GM12864 (cell line): ENCODE measurements around the gene MEAK7.
A peak's percentile ranks its signal among the peaks of the same experiment; 100 is the strongest.

Experiments used
- DNase-seq: peaks from one replicate; pipeline ENCODE4 v3.0.0-alpha.2; 2011; ENCODE audit warnings: low read depth
- H3K4me3 ChIP-seq: 2 replicates; pipeline ENCODE4 v1.5.1; 2011; ENCODE audit warnings: mild to moderate bottlenecking, low read depth, low read length, control low read depth
- TF ChIP-seq, protein P1 (sequence below): IDR thresholded peaks from 2 replicates; pipeline ENCODE4 v1.5.1; 2011; ENCODE audit warnings: low read depth, mild to moderate bottlenecking, moderate library complexity, low read length, control low read depth, inconsistent platforms; ENCODE audit errors: missing control alignments

Gene MEAK7, protein sequence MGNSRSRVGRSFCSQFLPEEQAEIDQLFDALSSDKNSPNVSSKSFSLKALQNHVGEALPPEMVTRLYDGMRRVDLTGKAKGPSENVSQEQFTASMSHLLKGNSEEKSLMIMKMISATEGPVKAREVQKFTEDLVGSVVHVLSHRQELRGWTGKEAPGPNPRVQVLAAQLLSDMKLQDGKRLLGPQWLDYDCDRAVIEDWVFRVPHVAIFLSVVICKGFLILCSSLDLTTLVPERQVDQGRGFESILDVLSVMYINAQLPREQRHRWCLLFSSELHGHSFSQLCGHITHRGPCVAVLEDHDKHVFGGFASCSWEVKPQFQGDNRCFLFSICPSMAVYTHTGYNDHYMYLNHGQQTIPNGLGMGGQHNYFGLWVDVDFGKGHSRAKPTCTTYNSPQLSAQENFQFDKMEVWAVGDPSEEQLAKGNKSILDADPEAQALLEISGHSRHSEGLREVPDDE

DNA sequence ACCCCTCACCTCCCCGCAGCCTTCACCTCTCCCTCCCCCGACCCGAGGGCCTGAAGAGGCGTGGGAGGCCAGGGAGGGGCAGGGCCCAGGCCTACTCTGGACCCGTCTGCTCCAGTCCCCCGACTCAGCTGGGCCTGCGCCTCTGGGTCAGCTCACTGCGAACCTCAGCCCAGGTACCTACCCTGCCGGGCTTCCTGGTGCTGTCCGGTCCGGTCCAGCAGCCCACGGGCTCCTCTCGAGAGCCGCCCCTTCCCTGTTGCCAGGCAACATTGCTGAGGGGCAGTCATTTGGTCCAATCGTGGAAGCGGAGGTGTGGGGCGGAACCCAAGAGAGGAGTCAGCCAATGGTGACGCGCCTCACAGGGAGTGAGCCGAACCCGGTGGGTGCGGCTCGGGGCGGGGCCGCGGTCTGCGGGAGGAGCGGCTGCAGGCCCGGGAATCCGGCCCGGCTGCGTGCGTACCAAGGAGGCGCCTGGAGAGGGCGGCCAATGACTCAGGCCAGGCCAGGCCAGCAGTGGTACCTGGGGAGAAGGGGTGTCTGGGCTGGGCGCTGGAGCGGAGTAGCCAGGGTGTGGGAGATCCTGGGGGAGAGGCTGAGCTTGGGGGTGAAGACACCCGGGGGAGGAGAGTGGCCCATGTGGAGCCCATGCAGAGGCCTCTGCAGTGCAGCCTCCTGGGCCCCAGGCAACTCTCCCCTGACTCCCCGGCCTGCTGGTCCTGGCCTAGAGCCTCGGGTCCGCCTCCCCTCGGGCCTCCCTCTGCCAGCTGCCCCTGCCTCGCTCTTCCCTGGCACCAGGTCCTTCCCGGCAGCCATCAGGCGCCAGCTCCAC, at the start of gene MEAK7:
TSS of gene MEAK7 (minus strand) at position 240 of the 829 bp plus-strand sequence. CDS start 6,573 bp downstream, outside the sequence.
- TF ChIP-seq, protein P1, sequence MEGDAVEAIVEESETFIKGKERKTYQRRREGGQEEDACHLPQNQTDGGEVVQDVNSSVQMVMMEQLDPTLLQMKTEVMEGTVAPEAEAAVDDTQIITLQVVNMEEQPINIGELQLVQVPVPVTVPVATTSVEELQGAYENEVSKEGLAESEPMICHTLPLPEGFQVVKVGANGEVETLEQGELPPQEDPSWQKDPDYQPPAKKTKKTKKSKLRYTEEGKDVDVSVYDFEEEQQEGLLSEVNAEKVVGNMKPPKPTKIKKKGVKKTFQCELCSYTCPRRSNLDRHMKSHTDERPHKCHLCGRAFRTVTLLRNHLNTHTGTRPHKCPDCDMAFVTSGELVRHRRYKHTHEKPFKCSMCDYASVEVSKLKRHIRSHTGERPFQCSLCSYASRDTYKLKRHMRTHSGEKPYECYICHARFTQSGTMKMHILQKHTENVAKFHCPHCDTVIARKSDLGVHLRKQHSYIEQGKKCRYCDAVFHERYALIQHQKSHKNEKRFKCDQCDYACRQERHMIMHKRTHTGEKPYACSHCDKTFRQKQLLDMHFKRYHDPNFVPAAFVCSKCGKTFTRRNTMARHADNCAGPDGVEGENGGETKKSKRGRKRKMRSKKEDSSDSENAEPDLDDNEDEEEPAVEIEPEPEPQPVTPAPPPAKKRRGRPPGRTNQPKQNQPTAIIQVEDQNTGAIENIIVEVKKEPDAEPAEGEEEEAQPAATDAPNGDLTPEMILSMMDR = no peak
- DNase-seq = peak; percentile 94
- peak within 1 kb of the TSS; percentile 72 for H3K4me3 ChIP-seq

DNA sequence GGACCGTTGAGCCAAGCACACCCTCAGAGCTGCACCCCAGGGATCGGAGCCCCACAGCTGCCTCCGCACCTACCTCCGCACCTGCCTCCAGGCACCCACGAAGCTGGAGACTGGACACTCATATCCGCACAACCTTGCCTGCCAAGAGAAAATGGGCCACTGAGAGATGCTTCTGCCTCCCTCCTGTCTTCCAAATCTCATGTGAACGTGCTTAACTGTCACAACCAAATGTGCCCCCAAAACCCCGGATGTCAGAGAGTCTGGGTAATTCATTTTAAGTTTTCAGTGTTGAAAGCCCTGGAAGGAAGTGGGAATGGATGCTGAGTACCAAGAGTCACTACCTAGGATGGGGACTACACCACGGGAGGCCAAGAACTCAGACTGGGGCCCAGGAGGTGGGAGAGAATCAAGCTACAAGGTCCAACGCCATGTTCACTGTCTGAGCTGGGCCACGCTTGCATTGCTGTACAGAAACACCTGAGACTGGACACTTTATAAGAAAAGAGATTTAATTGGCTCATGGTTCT, 49.5 kb upstream of the MEAK7 start:
- no peak overlapping the region for H3K4me3 ChIP-seq
- TF ChIP-seq, protein P1 = no peak
- DNase-seq = no peak

DNA sequence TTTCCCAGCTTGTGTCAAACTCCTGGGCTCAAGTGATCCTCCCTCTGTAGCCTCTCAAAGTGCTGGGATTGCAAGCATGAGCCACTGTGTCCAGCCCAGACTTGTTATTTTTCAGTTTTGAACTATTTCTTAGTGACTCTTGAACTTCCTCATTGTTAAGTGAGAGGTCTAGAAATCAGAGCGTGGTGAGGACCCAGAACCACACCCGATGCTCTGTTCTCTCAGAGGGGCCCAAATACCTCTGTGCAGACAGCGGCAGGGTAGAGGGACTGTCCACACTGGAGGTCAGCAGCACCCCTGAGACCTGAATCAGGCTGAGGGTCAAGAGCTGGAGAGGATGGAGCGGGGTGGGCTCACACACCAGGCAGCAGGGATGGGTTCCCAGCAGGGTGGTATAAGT, 47.7 kb upstream of the MEAK7 start:
- DNase-seq = no peak
- H3K4me3 ChIP-seq = no peak overlapping the region
- TF ChIP-seq, protein P1 = no peak

DNA sequence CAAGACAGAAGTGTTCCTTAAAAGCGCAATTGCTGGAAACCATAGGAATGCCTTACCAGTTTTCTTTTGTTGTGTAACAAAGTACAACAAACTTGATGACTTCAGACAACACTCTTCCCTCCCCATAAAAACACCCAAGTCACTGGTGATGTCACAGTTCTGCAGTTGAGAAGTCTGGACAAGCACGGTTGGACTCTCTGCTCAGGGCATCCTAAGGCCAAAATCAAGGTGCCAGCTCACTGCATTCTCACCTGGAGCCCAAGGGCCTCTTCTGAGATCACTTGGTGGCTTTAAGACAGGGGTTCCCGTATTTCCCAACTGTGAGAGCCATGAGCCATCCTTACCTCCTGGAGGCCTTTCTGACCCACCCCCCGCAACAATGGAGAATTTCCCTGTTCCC, 45.6 kb upstream of the MEAK7 start:
- H3K4me3 ChIP-seq = no peak overlapping the region
- TF ChIP-seq, protein P1 = no peak
- DNase-seq = no peak

DNA sequence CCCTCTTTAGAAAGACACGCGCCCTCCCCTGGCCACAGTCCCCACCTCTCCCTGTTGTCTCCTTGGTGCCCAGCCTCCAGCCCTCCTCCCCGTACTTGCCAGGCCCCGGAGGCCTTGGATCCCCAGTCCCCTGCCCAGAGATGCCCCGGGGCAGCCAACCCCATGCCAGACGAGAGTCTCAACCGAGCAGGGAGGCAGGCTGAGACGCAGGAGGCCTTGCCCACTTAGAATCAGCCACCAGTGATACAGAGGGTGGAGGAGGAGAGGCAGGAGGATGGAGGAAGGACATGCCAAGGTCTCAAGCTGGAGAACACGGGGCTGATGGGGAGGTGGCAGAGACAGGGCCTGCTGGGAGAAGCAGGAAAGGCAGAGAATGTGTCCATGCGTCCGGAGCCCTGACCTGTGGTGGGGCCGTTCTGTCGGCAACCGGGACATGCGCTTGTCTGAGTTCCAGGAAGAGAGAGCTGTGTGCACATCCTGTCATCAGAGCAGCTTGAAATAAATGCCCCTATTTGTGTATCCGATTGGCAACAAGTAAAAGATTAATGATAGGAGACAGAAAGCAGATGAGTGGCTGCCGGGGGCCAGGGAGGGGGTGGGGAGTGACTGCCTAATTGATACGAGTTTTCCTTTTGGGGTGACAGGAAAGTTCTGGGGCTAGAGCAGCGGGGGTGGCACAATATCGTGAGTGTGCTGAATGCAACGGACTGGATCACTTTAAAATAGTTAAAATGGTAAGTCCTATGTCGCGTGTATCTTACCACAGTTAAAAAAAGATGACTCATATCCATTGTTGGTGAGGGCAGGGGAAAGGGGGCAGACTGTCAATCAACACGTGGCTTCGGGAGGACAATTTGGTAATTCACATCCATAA, 44.7 kb upstream of the MEAK7 start:
- no peak overlapping the region for H3K4me3 ChIP-seq
- no peak for DNase-seq
- TF ChIP-seq, protein P1 = no peak

DNA sequence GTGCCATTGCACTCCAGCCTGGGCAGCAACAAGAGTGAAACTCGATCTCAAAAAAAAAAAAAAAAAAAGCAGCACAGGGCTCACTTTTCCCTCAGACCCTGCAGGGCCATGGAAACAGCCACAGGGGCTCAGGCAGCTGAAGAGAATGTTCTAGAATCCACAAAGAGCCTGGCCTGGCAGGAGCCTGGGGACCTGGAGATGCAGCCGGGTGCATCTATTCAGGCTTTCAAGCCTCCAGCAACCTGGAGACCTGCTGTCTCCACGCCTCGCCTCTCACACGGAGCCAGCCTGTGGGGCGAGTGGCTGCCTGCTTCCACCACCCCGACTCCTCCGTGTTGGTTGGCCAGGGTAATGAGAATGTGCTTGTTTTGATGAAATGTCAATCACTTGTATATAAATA, 44.0 kb upstream of the MEAK7 start:
- no peak for DNase-seq
- TF ChIP-seq, protein P1 = no peak
- no peak overlapping the region for H3K4me3 ChIP-seq
